ENCODE results near the gene BICDL2. TPM values are rescaled to one million over a fixed set of nuclear protein-coding genes. Genes with fewer than 3 reads are reported as not detected.
"Not testable (repeated sequence)": the region's sequence is repeated elsewhere in the genome, so short reads cannot be mapped to it uniquely, and the experiment has no call there.

The BICDL2 gene
- total RNA-seq, 2 donors from 2014 or later, result 91.8 to 107 TPM

- DNase-seq; intact Hi-C loops (cut with DNase I, micrococcal nuclease): not testable (repeated sequence)
- peak; percentile 21 for ATAC-seq
Measured at GRCh38 chr16:3052571-3053329, 16.0 kb upstream of the BICDL2 start.

- ATAC-seq (no peak), DNase-seq (no peak)
- intact Hi-C loops (cut with DNase I, micrococcal nuclease), result no loop called here
Measured at GRCh38 chr16:3051494-3051893, 14.8 kb upstream of the BICDL2 start.

- intact Hi-C loops (cut with DNase I, micrococcal nuclease), result no loop called here
- DNase-seq (no peak), ATAC-seq (no peak)
Measured at GRCh38 chr16:3051009-3051408, 14.3 kb upstream of the BICDL2 start.

- intact Hi-C loops (cut with DNase I, micrococcal nuclease), result no loop called here
- ATAC-seq, result no peak
- no peak for DNase-seq
Measured at GRCh38 chr16:3050487-3050886, 13.7 kb upstream of the BICDL2 start.

DNA sequence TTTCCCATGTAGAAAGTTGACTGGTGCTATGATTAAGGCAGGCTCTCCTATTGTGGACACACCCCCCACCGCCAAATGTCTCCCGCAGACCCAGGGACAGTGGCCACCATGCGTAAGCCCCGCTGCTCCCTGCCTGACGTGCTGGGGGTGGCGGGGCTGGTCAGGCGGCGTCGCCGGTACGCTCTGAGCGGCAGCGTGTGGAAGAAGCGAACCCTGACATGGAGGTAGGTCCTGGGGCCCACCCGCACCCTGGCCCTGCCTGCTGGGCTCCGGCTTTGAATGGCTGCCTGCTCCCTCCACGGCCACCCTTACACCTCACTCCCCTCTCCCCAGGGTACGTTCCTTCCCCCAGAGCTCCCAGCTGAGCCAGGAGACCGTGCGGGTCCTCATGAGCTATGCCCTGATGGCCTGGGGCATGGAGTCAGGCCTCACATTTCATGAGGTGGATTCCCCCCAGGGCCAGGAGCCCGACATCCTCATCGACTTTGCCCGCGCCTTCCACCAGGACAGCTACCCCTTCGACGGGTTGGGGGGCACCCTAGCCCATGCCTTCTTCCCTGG, 13.3 kb upstream of the BICDL2 start:
- intact Hi-C loops (cut with DNase I, micrococcal nuclease), result no loop called here
- ATAC-seq (no peak), DNase-seq (no peak)

DNA sequence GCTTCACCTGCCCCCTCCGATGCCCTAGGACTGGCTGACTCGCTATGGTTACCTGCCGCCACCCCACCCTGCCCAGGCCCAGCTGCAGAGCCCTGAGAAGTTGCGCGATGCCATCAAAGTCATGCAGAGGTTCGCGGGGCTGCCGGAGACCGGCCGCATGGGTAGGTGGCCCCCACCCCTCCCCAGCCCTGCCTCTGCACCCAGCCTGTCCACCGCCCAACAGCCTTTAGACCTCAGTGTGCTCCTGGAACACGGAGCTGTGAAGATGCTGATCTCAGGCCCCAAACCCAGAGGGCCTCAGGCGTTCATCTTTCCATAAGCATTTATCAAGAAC, 10.6 kb upstream of the BICDL2 start:
- DNase-seq, result no peak
- intact Hi-C loops (cut with DNase I, micrococcal nuclease), result no loop called here
- ATAC-seq, result peak; percentile 10

- ATAC-seq (peak; percentile 11), DNase-seq (no peak)
- intact Hi-C loops (cut with DNase I, micrococcal nuclease), result no loop called here
Measured at GRCh38 chr16:3046641-3047386, 10.1 kb upstream of the BICDL2 start.

DNA sequence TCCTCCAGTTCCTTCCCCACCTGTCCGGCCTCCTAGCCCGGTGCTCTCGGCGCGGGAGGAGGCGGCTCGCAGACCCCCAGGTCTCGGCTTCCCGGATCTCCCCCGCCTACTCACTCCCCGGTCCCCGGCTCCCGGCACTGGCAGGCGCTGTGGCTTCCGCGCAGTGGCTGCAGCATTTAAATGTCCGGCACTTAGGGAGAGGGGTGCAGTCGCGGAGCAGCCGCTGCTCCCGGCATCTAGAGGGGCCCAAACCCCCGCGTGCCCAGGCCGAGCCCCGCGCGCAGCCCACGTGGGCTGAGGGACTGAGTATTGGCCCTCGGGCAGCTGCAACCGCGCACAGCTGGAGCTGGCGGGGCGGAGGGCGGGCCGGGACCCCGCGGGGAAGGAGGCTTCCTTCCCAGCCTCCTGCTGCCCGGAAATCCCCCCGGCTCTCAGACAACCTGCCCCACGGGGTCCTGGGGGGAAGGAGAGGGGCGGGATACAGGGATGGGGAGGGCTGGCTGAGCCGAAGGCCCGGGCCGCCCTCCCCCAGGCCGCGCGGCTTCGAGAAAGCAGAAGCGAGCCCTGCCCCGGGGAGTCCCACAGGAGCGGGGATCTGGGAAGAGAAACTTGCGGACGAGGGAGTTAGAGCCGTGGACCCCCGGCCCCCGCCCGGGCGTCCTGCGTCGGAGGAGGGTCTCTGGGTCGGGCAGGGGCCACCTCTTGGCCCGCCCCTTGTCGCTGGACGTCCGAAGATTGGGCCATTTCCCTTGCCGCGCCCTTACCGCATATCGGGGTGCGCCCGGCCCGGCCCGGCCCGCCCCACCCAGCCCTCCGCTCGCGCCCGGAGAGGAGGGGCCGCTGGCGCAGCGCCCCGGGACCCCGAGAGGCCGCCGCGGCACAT, 9.3 kb upstream of the BICDL2 start, which contains the start of gene MMP25:
TSS of gene MMP25 (plus strand) at position 804 of the 883 bp plus-strand sequence. CDS start 357 bp downstream, outside the sequence.
- intact Hi-C loops (cut with DNase I, micrococcal nuclease), result no loop called here
- ATAC-seq (peak; percentile 46), DNase-seq (peak in 1 of 2 donors; percentile 39)

- no peak for DNase-seq
- ATAC-seq, result no peak
- intact Hi-C loops (cut with DNase I, micrococcal nuclease), result no loop called here
Measured at GRCh38 chr16:3044708-3045107, 8.0 kb upstream of the BICDL2 start.

DNA sequence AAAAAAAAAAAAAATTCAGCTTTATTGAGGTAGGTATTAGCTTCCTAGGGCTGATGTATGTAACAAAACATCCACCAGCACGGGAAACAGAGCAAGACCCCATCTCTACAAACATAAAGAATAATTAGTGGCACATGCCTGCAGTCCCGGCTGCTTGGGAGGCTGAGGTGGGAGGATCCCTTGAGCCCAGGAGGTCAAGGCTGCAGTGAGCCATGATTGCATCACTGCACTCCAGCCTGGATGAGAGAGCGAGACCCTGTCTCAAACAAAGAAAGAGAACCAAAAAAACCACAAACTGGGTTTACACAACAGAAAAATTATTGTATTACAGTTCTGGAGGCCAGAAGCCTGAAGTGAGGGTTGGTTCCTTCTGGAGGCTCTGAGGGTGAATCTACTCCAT, 5.6 kb upstream of the BICDL2 start:
- no peak for DNase-seq
- no peak for ATAC-seq
- intact Hi-C loops (cut with DNase I, micrococcal nuclease), result no loop called here

GRCh38 chr16:3038896-3039295, 2.2 kb upstream of the BICDL2 start:
- peak; percentile 73 for ATAC-seq

DNA sequence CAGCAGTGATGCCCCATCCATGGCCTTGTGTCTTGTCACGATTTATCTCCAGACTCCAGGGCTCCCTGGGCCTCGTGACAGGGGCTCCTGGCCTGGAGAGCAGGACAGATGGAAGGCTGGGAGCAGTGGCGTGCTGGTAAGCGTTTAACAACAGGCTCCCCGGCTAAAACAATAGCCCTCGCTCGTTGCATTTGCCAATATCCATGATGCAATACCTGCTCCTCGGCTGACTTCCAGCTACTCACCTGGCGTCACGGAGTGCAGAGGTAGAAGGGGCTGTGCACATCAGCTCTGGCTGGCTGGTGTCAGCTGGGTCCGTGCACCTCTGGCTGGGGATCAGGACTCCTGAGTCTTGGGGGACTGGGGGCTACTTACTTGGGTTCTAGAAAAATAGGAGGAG, 1.5 kb upstream of the BICDL2 start:
- peak; percentile 69 to 79 for DNase-seq
- peak; percentile 47 for ATAC-seq
- intact Hi-C loops (cut with DNase I, micrococcal nuclease), result no loop called here

More at GRCh38 chr16:3038896-3039295, 2.2 kb upstream of the BICDL2 start:
- intact Hi-C loops (cut with DNase I, micrococcal nuclease), result no loop called here
- DNase-seq, result peak; percentile 75 to 87

DNA sequence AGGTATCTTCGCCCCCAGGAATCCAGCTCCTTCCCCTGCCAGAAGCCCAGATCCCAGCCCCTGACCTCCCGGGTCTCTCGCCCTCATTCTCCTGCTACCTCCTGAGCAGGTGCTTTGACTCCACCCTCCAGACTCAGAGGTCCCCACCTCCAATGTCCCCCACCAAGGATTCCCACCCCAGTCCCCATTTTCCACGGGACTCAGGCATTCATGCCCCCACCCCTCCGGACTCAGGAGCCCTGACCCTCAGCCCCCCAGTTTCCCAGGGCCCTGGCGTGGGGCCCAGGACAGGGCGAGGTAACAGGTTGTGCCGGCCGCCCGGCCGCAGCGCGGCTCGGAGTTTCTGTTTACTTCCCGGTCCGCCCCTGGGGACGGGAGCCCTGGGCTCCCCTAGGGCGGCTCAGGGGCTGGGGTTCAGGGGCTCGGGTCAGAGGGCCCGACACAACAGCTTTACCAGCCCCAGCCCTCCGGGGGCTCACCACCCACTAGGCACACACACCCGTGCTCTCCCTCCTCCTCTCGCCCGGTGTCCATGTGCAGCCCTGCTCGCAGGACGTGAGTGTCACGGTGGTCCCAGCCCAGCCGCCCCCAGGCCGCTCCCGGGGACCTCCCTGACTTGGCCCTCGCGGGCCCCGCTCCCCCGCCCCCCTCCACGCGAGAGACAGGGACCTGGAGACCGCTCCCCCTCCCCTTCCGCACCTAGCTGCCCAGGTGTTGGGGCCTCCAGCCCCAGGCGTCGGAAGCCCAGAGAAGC, 595 bp downstream of the BICDL2 start:
- ATAC-seq, result peak; percentile 57
- peak; percentile 66 to 69 for DNase-seq

DNA sequence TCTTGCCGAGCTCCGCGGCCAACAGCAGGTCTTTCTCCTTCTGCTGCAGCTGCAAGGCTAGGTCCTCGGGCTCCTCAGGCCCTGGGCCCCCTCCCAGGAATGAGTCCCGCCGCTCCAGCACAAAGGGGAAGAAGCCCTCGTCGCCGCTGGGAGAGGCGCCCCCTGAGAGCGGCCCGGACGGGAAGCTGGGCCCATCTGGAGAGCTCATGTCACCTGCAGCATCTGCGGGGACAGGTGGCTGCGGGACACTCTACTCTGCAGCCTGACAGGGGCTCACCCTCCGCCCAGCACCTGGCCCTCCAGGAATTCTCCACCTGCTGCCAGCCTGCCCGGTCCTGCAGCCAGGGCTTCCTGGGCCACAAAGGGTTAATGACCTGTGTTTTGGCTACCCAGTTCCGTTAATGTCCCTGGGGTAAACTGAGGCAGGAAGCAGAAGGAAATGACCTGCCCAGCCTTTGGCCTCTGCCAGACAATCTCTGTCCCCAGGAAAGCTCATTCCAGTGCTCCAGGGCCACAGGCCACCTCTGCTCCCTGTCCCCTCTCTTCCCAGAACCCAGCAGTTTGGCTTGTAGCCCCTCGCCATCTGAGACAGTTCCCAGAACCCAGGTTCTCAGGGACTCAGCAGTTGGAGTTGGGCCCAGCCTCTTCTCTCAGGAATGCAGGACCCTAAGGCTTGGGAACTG, 1.3 kb downstream of the BICDL2 start:
- DNase-seq, result peak in 1 of 2 donors; percentile 13
- ATAC-seq, result no peak
- intact Hi-C loops (cut with DNase I, micrococcal nuclease), result no loop called here

More for the DNA sequence above, 595 bp downstream of the BICDL2 start:
- intact Hi-C loops (cut with DNase I, micrococcal nuclease), result no loop called here

GRCh38 chr16:3032624-3033023, 4.1 kb downstream of the BICDL2 start:
- ATAC-seq (no peak), DNase-seq (no peak)
- intact Hi-C loops (cut with DNase I, micrococcal nuclease), result no loop called here

- intact Hi-C loops (cut with DNase I, micrococcal nuclease), result no loop called here
- no peak for ATAC-seq
- DNase-seq, result no peak
Measured at GRCh38 chr16:3030222-3031212, 6.2 kb downstream of the BICDL2 start.

Measured in left colon (tissue), 2 donors.